GM21786 (cell line): Measurements from ENCODE around the gene LAG3.

Experiments
- ATAC-seq: cut with Tn5 transposase; IDR thresholded peaks from one replicate; pipeline ENCODE4 v1.9.1; 2021; ENCODE audit not compliant: unreplicated experiment

The LAG3 gene

DNA sequence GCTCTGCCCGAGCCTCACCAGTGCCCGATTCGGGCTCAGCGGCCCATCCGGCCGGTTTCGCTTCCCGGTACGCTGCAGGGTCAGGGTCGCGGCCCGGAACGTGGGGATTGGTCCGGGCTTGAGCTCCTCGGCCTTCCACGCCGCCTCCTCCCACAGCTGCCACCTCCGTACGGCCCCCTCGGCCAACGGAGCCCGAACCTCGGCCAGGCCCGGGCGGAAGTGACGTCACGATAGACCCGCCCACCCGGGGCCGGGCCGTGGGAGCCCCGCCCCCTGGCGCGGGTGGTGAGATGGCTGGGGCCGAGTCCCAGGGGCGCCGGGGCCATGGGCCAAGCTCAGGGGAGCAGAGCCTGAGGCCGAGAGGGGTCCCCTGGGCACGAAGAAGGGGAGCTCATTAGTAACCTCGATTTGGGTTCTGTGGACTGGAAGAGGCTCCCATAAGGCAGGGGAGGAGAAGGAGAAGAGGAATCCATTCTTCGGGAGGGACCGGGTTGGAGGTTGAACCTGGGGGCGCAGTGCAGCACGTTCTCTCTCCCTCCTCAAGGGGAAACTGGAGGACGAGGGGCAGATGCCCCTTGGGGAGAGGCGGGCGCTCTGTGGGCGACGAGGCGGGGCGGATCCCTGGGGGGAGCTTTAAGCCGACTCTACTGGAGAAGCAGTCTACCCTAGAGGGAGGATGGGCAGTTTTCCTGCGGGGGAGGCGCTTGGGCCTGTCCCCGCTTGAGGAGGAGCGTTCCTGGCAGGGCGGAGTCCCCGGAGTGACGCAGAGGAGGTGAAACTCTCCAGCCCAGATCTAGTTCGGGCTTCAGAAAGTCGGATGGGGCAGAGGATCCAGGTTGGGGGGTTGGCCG lies 19.2 kb upstream of the LAG3 start, which contains the start of gene MLF2:
TSS of gene MLF2 (minus strand) at position 221 of the 851 bp plus-strand sequence. CDS start 807 bp downstream, outside the sequence.
- peak; percentile 93 for ATAC-seq

GRCh38 chr12:6753772-6754356 lies 18.5 kb upstream of the LAG3 start:
- no peak for ATAC-seq

GRCh38 chr12:6754411-6754810 lies 17.9 kb upstream of the LAG3 start:
- ATAC-seq, result no peak

GRCh38 chr12:6757028-6757690 lies 15.2 kb upstream of the LAG3 start:
- ATAC-seq, result no peak

GRCh38 chr12:6758506-6759095 lies 13.7 kb upstream of the LAG3 start:
- no peak for ATAC-seq

- ATAC-seq, result no peak
These were observed 12.6 kb upstream of the LAG3 start for GRCh38 chr12:6759741-6760140.

DNA sequence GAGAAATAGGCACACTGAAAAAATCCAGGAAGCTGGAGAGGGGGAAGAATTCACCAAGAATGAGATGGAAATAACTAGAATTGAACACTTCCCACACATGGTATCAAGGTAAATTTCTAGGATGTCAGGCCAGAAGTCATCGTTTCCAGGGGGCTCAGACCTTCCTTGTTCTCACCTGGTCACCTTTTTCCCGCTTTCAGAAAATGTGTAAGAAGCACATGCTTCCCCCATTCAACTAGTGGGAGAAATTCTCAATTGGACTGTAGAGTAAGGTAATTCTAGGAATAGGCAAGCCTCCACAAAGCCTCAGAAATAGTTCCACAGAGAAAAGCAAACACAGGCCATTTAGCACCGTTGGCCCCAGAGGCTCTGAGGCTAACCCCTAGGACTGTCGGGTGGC lies 8.9 kb upstream of the LAG3 start:
- no peak for ATAC-seq

DNA sequence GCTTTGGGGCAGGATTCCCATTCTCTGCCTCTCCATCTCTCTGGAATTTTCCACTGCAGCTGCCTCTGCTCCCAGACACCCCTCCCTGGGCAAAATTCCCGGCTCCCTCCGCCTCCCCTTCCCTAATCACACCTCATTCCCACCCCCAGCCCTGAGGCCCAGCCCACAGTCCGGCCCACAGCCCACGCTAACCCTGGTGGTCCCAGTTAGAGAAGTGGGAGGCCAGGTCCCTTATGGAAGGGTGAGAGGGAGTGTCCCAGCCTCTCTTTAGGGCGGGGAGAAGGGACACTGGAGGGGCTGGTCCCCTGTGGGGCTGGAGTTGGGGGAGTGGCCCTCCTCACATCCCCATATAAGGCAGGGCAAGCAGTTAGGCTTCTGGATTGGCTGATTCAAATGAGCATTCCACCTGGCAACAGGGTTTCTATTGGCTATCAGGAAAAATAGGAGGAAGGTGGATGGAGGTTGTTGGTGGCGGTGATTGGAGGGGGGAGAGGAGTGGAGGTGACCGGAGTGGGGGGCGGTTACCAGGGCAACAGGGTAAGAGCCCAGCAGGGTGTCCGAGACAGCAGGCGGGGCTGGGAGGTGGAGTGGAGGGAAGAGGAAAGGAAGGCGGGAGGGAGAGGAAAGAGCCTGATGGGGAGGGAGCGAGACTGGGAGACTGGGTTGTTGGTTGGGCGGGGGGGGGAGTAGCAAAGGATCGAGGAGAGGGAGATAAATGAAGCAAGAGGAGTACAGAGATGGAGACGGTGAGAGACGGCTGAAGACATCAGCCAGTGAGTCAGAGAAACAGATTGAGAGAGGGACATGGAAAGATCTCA lies 8.1 kb upstream of the LAG3 start:
- ATAC-seq, result peak; percentile 81

DNA sequence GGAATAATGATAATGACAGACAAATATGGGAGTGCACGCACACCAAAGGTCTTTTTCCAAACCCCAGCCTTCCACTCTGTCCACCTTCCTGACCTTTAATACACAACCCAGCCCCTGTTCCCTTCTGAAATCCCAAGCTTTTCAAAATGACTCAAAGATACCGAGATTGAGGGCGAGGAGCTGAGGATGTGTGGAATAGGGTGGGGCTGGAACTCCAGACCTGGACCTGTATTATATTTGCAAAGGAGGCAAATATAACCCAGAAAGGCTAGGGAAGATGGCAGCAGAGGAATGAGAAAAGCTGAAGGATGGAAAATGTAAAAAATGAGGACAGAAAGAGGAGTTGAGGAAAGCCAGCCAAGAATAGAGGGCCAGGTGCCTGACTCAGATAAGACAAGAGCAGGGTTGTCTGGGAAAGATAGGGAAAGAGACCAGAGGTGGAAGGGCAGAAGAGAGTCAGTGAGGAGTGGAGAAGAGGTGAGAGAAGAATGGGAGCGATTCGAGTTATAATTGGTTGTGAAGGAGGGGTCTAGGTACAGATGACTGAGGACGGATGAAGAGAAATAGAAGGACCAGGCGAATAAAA lies 7.2 kb upstream of the LAG3 start:
- no peak for ATAC-seq

DNA sequence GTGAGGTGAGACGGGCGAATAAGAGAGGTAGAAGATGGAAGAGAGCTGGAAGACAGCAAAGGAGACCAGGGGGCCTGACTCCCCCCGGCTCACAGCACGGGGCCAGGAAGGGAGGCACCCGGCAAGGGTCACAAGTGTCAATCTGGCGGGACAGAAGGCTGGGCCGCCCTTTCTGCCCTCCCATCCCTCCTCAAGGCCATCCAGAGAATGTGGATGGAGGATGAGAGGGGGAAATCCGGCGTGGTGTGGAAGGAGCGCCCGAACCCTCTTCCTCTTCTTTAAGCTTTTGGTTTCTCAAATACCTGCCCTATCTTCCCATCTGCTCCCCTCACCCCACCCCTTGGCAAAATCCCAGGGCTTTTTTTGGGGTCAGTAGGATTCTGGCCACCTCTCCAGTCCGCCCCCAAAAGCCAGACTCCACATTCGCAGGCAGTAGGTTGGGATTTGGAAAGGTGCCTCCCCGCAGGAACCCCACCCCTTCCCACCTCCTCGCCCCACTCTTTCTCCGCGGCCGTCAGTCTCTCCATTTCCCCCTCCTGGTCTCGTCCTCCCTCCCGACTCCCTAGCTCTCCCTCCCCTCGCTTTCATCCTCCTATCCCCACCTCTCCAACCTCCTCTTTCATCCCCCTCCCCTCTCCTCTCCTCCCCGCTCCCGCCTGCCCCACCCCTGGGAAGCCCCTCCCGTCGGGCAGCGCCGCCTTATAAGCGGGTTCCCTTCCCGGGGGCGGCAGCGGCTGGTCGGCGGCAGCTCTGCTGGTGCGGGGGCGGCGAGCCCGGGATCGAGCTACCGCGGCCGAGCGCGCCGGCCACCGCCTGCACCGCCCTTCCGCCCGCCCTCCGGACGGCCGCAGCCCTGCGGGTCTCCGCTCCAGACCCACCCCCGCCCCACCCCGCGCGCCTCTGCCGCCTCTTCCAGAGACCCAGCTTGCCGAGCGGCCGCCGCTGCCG lies 6.4 kb upstream of the LAG3 start, which contains the start of gene PTMS:
TSS of gene PTMS (plus strand) at position 730 of the 948 bp plus-strand sequence. CDS start 343 bp downstream, outside the sequence.
- no peak for ATAC-seq

DNA sequence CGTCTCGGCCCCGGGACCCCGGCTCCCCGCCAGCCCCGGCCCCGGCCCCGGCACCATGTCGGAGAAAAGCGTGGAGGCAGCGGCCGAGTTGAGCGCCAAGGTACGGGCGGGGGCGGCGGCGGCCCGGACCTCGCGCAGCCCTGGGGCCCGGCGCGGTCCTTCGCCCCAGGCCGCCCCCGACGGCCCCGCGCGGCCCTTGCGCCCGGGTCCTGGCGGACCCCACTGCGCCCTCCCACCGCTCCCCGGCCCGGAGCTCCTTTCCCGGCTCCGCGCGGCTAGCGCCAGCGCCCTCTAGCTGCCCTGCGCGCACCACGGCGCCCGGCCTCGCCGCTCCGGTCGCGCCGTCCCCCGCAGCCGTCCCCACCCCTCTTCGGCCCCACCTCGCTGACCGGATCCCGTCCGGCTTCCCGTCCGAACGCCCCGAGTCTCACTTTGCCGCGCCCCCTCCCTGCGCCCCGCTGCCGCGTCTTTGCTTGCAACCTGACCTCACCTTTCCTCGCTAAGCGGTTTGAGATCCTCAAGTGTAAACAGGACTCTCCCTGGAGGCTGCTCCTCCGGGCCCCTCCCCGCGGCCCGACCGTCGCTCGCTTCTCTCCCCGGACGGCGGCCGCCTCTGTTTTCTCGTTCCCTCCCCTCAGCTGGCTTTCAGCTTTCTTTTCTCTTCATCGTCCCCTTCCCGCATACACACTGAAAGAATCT lies 5.5 kb upstream of the LAG3 start:
- ATAC-seq, result peak; percentile 44

- no peak for ATAC-seq
These were observed 4.7 kb upstream of the LAG3 start for GRCh38 chr12:6767353-6768319.

DNA sequence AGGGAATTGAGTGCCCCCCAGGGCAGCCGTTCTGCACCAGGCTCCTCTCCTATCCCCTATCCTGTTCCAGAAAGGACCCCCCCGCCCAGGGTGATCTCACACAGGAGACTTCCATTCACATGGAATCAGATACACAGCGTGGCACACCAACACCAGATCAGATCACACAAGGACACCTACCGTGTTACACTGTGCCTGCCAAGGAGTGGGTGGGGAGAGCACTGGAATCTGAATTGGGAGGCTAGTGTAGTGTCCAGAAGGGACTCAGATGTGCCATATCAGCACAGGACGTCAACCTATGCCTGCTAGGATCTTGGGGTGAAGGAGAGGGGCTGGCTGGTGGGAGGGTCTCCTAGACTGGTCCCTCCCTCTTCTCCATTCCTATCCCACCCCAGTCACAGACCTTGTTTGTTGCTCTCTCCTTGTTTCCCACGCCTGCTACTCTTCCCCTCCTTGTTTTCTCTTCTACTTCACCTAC lies 3.8 kb upstream of the LAG3 start:
- ATAC-seq, result no peak

DNA sequence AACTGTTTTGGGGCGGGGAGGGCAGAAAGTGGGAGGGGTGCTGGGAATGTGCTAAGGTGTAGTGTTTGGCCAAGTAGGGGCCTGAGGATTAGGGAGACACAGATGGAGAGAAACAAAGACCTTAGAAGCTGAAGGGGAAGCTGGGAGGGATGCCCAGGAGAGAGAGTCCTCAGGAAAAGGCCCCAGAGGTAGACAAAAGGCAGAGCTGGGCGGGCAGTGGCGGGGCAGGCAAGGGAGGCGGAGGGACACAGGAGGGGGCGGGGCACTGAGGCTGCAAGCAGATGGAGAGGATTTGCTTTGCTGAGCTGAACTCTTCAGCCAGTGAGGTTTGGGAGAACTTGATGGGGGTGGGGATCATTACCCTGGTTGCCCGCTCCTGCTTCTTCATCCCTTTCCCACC lies 3.3 kb upstream of the LAG3 start:
- no peak for ATAC-seq

GRCh38 chr12:6769666-6770065 lies 2.7 kb upstream of the LAG3 start:
- no peak for ATAC-seq

DNA sequence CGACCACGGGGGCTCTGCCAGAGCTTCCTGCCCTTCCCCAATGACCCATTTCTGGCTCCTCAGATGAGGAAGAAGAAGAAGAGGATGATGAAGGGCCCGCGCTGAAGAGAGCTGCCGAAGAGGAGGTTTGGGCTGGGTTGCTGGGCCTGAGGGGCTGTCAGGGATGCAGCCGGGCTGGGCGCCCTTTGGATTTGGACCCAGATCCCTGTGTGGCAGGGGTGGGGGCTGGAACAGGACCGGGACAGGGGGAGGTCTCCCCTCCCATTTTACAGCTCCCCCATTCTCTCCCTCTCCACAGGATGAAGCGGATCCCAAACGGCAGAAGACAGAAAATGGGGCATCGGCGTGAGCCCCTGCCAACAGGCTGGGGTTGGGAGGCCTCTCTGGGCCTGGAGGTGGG lies 2.2 kb upstream of the LAG3 start:
- no peak for ATAC-seq

DNA sequence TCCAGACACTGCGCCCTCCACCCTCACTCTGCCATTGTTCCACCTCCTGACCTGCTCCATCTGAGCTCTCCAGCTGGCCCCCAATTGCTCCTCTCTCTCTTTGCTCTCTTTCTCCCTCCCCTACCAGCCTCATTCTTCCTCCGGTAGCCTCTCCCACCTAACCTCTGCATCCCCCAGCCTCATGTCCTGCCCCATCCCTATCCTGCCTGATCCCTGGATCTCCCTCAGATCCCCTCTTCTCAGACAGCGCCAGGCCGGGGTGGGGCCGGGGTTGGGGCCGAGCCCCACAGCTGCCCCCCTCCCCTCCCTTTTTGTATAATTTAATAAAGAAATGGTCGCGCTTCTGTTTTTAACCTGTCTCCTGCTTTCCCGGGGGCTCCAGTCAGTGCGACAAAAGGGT lies 1.7 kb upstream of the LAG3 start:
- ATAC-seq, result no peak
